GM19397 (cell line): ENCODE measurements around the gene NAV1.

Experiments
- ATAC-seq: cut with Tn5 transposase; IDR thresholded peaks from one replicate; pipeline ENCODE4 v1.9.1; 2021; ENCODE audit warnings: mild to moderate bottlenecking, moderate library complexity; ENCODE audit not compliant: unreplicated experiment

Gene NAV1

DNA sequence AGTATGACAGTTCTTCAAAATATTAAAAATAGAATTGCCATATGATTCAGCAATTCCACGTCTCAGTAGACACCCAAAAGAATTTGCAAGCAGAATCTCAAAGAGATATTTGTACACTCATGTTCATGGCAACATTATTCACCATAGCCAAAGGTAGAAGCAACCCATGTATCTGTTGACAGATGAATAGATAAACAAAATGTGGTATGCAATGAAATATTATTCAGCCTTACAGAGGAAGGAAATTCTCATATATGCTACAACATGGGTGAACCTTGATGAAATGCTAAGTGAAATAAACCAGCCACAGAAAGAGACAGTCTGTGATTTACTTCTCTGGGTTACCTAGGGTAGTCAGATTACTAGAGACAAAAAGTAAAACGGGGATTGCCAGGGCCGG, 47.0 kb downstream of the NAV1 start:
- ATAC-seq = no peak

DNA sequence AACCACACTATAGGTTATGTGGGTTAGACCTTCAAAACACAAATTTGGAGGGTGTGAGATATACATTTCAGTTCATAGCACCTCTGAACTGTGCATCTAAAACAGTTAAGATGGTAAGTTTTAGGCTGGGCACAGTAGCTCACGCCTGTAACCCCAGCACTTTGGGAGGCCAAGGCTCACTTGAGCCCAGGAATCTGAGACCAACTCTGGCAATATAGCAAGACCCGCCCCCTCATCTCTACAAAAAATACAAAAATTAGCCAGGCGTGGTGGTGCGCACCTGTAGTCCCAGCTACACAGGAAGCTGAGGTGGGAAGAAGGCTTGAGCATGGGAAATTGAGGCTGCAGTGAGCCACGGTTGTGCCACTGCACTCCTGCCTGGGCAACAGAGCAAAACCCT, 47.9 kb downstream of the NAV1 start:
- no peak for ATAC-seq

DNA sequence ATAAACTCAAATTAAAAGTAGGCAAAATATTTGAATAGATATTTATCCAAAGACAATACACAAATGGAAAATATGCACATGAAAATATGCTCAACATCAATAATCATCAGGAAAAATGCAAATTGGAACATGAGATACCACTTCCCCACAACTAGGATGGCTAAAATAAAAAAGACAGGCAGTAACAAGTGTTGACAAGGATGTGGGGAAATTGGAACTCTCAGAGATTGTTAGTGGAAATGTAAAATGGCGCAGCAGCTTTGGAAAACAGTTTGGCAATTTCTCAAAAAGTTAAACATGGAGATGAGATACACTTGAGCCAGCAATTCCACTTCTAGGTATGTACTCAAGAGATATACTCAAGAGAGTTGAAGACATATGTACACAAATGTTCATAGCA, 48.8 kb downstream of the NAV1 start:
- ATAC-seq = no peak
